HEK293 (cell line): ENCODE measurements around the gene DGCR2.
"Not testable (repeated sequence)": the region's sequence is repeated elsewhere in the genome, so short reads cannot be mapped to it uniquely, and the experiment has no call there.

Experiments used
- CTCF ChIA-PET: fragments of 350-600 bp; formaldehyde crosslinking; extraction: SDS; loops from one replicate; lab custom pipeline; 2021; ENCODE audit warnings: antibody characterized with exemption; lab: Yijun Ruan, JAX
- POLR2A ChIA-PET: fragments of 300-600 bp; formaldehyde crosslinking; extraction: SDS; loops from one replicate; lab custom pipeline; 2020; ENCODE audit warnings: antibody characterized with exemption, inconsistent platforms; lab: Yijun Ruan, JAX
- H3K27ac ChIP-seq: fragments of 200-500 bp; sonication (Bioruptor generic); 2 replicates; pipeline ENCODE4 v1.5.1; 2014; ENCODE audit warnings: low read depth, low read length, control low read depth, inconsistent platforms; ENCODE audit errors: extremely low read depth
- H3K36me3 ChIP-seq, 2 experiments: fragments of 200-500 bp in 1 of 2; sonication (Bioruptor generic) in 1 of 2; 1 replicate in 1 of 2; 2 replicates in 1 of 2; pipeline ENCODE4 v1.5.1; 2014 to 2017; ENCODE audit warnings: inconsistent platforms in 2 of 2, low read length in 2 of 2; ENCODE audit not compliant: control insufficient read depth in 2 of 2, insufficient read depth in 1 of 2
- H3K4me1 ChIP-seq: fragments of 200-500 bp; sonication (Bioruptor generic); 2 replicates; pipeline ENCODE4 v1.5.1; 2014; ENCODE audit warnings: mild to moderate bottlenecking, low read length, inconsistent platforms; ENCODE audit not compliant: control insufficient read depth, insufficient read depth
- H3K4me3 ChIP-seq: 2 replicates; pipeline ENCODE4 v1.5.1; 2011; ENCODE audit warnings: low read depth, mild to moderate bottlenecking, control low read depth, low read length, moderate library complexity
- H3K9me3 ChIP-seq: fragments of 200-500 bp; sonication (Bioruptor generic); 2 replicates; pipeline ENCODE4 v1.5.1; 2014; ENCODE audit warnings: low read depth, low read length, inconsistent platforms; ENCODE audit not compliant: control insufficient read depth, insufficient read depth
- GLIS1 ChIP-seq: fragments of 450-650 bp; formaldehyde crosslinking; IDR thresholded peaks from 2 replicates; pipeline ENCODE4 v1.5.1; 2016; ENCODE audit warnings: missing biosample characterization, missing genetic modification characterization
- MYNN ChIP-seq: fragments of 450-650 bp; formaldehyde crosslinking; IDR thresholded peaks from 2 replicates; pipeline ENCODE4 v1.5.1; 2016; ENCODE audit warnings: missing biosample characterization, missing genetic modification characterization, borderline replicate concordance
- ZBTB6 ChIP-seq: fragments of 450-650 bp; formaldehyde crosslinking; IDR thresholded peaks from 2 replicates; pipeline ENCODE4 v1.5.1; 2017; ENCODE audit warnings: missing biosample characterization, missing genetic modification characterization
- ZNF140 ChIP-seq: fragments of 450-650 bp; formaldehyde crosslinking; IDR thresholded peaks from 2 replicates; pipeline ENCODE4 v1.5.1; 2016; ENCODE audit warnings: missing biosample characterization, missing genetic modification characterization
- ZNF19 ChIP-seq: fragments of 450-650 bp; formaldehyde crosslinking; IDR thresholded peaks from 2 replicates; pipeline ENCODE4; 2016; ENCODE audit warnings: missing biosample characterization, missing genetic modification characterization, low read depth
- ZNF202 ChIP-seq: fragments of 450-650 bp; formaldehyde crosslinking; IDR thresholded peaks from 2 replicates; pipeline ENCODE4 v1.5.1; 2016; ENCODE audit warnings: missing biosample characterization, missing genetic modification characterization, borderline replicate concordance
- ZNF214 ChIP-seq: fragments of 450-650 bp; formaldehyde crosslinking; IDR thresholded peaks from 2 replicates; pipeline ENCODE4 v1.5.1; 2017; ENCODE audit warnings: missing biosample characterization, mild to moderate bottlenecking, missing genetic modification characterization, borderline replicate concordance
- ZNF266 ChIP-seq: fragments of 450-650 bp; formaldehyde crosslinking; IDR thresholded peaks from 2 replicates; pipeline ENCODE4 v1.5.1; 2016; ENCODE audit warnings: missing biosample characterization, missing genetic modification characterization, low read depth
- ZNF362 ChIP-seq: fragments of 450-650 bp; formaldehyde crosslinking; IDR thresholded peaks from 2 replicates; pipeline ENCODE4 v1.5.1; 2016; ENCODE audit warnings: missing biosample characterization, missing genetic modification characterization
- ZNF521 ChIP-seq: fragments of 450-650 bp; formaldehyde crosslinking; IDR thresholded peaks from 2 replicates; pipeline ENCODE4 v1.5.1; 2017; ENCODE audit warnings: missing biosample characterization, mild to moderate bottlenecking, missing genetic modification characterization
- ZNF549 ChIP-seq: fragments of 450-650 bp; IDR thresholded peaks from 2 replicates; pipeline ENCODE4 v1.5.1; 2018; ENCODE audit warnings: missing biosample characterization, missing genetic modification characterization, mild to moderate bottlenecking, inconsistent platforms, moderate library complexity
- ZNF571 ChIP-seq: fragments of 450-650 bp; formaldehyde crosslinking; IDR thresholded peaks from 2 replicates; pipeline ENCODE4 v1.5.0; 2017; ENCODE audit warnings: missing biosample characterization, missing genetic modification characterization
- ZNF610 ChIP-seq: fragments of 450-650 bp; formaldehyde crosslinking; IDR thresholded peaks from 2 replicates; pipeline ENCODE4 v1.5.1; 2016; ENCODE audit warnings: missing biosample characterization, missing genetic modification characterization, borderline replicate concordance
- ZNF677 ChIP-seq: fragments of 450-650 bp; IDR thresholded peaks from 2 replicates; pipeline ENCODE4 v1.5.0; 2018; ENCODE audit warnings: missing biosample characterization, mild to moderate bottlenecking, missing genetic modification characterization, moderate library complexity
- ZSCAN16 ChIP-seq: fragments of 450-650 bp; formaldehyde crosslinking; IDR thresholded peaks from 2 replicates; pipeline ENCODE4 v1.5.1; 2016; ENCODE audit warnings: missing biosample characterization, missing genetic modification characterization

The DGCR2 gene

GRCh38 chr22:19028060-19028455, 94.2 kb downstream of the DGCR2 start:
- H3K36me3 ChIP-seq, CTCF ChIA-PET, H3K4me1 ChIP-seq, H3K9me3 ChIP-seq, H3K27ac ChIP-seq, H3K4me3 ChIP-seq, POLR2A ChIA-PET: not testable (repeated sequence)

- H3K4me1 ChIP-seq, H3K9me3 ChIP-seq, POLR2A ChIA-PET, H3K27ac ChIP-seq, H3K36me3 ChIP-seq, H3K4me3 ChIP-seq: not testable (repeated sequence)
- TF ChIP-seq GLIS1 (tag by site-specific recombination), result peak; percentile 65
- CTCF ChIA-PET, result interaction anchor here (0.7 kb wide), 1 partner anchor 28 kb away, joined by 3 read pairs; no protein-coding TSS in a partner anchor
Measured at GRCh38 chr22:19027371-19028059, 94.7 kb downstream of the DGCR2 start.

GRCh38 chr22:19026080-19026479, 96.1 kb downstream of the DGCR2 start:
- H3K4me1 ChIP-seq, H3K27ac ChIP-seq, POLR2A ChIA-PET, H3K9me3 ChIP-seq, CTCF ChIA-PET, H3K36me3 ChIP-seq, H3K4me3 ChIP-seq: not testable (repeated sequence)

GRCh38 chr22:19024956-19025489, 97.2 kb downstream of the DGCR2 start:
- POLR2A ChIA-PET, result interaction anchor here (0.6 kb wide), 1 partner anchor 20 kb away, joined by 3 read pairs; no protein-coding TSS in a partner anchor
- H3K4me1 ChIP-seq, H3K27ac ChIP-seq, H3K36me3 ChIP-seq, CTCF ChIA-PET, H3K4me3 ChIP-seq, H3K9me3 ChIP-seq: not testable (repeated sequence)
- TF ChIP-seq GLIS1 (tag by site-specific recombination), result peak; percentile 73

- H3K9me3 ChIP-seq, H3K27ac ChIP-seq, H3K4me1 ChIP-seq, CTCF ChIA-PET, H3K4me3 ChIP-seq, H3K36me3 ChIP-seq, POLR2A ChIA-PET: not testable (repeated sequence)
Measured at GRCh38 chr22:19023931-19024330, 98.3 kb downstream of the DGCR2 start.

- TF ChIP-seq ZNF140 (no peak), ZNF677 (tag by site-specific recombination) (no peak), ZNF549 (tag by site-specific recombination) (no peak)
- Histone ChIP-seq H3K4me3 (no peak overlapping the region), H3K36me3 (no peaks in the 10 kb centered on the region), H3K4me1 (no peaks in the 10 kb centered on the region; the same call in 1 of the 2 replicates), H3K9me3 (no peaks in the 10 kb centered on the region), H3K27ac (no peak overlapping the region)
- ChIA-PET POLR2A (no interaction called here), CTCF (interaction anchor here (0.5 to 1.0 kb wide), 2 partner anchors 15 to 16 kb away, joined by 3 to 4 read pairs; no protein-coding TSS in a partner anchor)
Measured at GRCh38 chr22:19022755-19023154, 99.5 kb downstream of the DGCR2 start.

GRCh38 chr22:19019679-19020032, 102.6 kb downstream of the DGCR2 start:
- H3K36me3 ChIP-seq, result no peaks in the 10 kb centered on the region
- CTCF ChIA-PET, result interaction anchor here (1.0 kb wide), 1 partner anchor 65 kb away, joined by 3 read pairs; no protein-coding TSS in a partner anchor
- no peak overlapping the region for H3K27ac ChIP-seq
- no peaks in the 10 kb centered on the region for H3K4me1 ChIP-seq
- POLR2A ChIA-PET, result no interaction called here
- H3K4me3 ChIP-seq, result no peak overlapping the region
- H3K9me3 ChIP-seq, result no peaks in the 10 kb centered on the region
- TF ChIP-seq ZNF521 (tag by site-specific recombination), result no peak
- no peak for TF ChIP-seq ZNF266 (tag by site-specific recombination)
- no peak for TF ChIP-seq ZSCAN16 (tag by site-specific recombination)
- TF ChIP-seq ZNF362, result no peak
- no peak for TF ChIP-seq ZNF610
- no peak for TF ChIP-seq ZBTB6
- TF ChIP-seq MYNN (tag by site-specific recombination), result no peak
- TF ChIP-seq ZNF202 (tag by site-specific recombination), result no peak
- TF ChIP-seq ZNF19 (tag by site-specific recombination), result no peak
- TF ChIP-seq ZNF214 (tag by site-specific recombination), result no peak
- TF ChIP-seq ZNF571 (tag by site-specific recombination), result no peak
